ENCODE results near the gene CDHR2.

The CDHR2 gene

GRCh38 chr5:176560364-176560763, 11.2 kb downstream of the CDHR2 start:
- FAIRE-seq = no peak

GRCh38 chr5:176561259-176561658, 12.1 kb downstream of the CDHR2 start:
- no peak for TF ChIP-seq POLR2A (IDR thresholded peaks at IDR 0.05; ENCODE audit: low read depth, low read length)
- DNase-seq (ENCODE audit: insufficient read length, low spot score) = no peak
- no peak for FAIRE-seq

More at GRCh38 chr5:176560364-176560763, 11.2 kb downstream of the CDHR2 start:
- no peak for DNase-seq (ENCODE audit: insufficient read length, low spot score)
- no peak for TF ChIP-seq POLR2A (IDR thresholded peaks at IDR 0.05; ENCODE audit: low read depth, low read length)

GRCh38 chr5:176562189-176562588, 13.0 kb downstream of the CDHR2 start:
- no peak for TF ChIP-seq POLR2A (IDR thresholded peaks at IDR 0.05; ENCODE audit: low read depth, low read length)

GRCh38 chr5:176564002-176564401, 14.9 kb downstream of the CDHR2 start:
- FAIRE-seq (no peak), DNase-seq (ENCODE audit: insufficient read length, low spot score) (no peak)
- no peak for TF ChIP-seq POLR2A (IDR thresholded peaks at IDR 0.05; ENCODE audit: low read depth, low read length)

More at GRCh38 chr5:176562189-176562588, 13.0 kb downstream of the CDHR2 start:
- no peak for DNase-seq (ENCODE audit: insufficient read length, low spot score)
- FAIRE-seq = no peak

GRCh38 chr5:176565760-176566288, 16.7 kb downstream of the CDHR2 start:
- FAIRE-seq (no peak), DNase-seq (ENCODE audit: insufficient read length, low spot score) (no peak)
- TF ChIP-seq POLR2A (IDR thresholded peaks at IDR 0.05; ENCODE audit: low read depth, low read length) = no peak

- no peak for DNase-seq (ENCODE audit: insufficient read length, low spot score)
- no peak for TF ChIP-seq POLR2A (IDR thresholded peaks at IDR 0.05; ENCODE audit: low read depth, low read length)
- no peak for FAIRE-seq
These were observed 19.5 kb downstream of the CDHR2 start for GRCh38 chr5:176568657-176569056.

- no peak for FAIRE-seq
- TF ChIP-seq POLR2A (IDR thresholded peaks at IDR 0.05; ENCODE audit: low read depth, low read length) = no peak
- no peak for DNase-seq (ENCODE audit: insufficient read length, low spot score)
These were observed 20.9 kb downstream of the CDHR2 start for GRCh38 chr5:176570044-176570443.

- peak; percentile 70 for DNase-seq (ENCODE audit: insufficient read length, low spot score)
- no peak for TF ChIP-seq POLR2A (IDR thresholded peaks at IDR 0.05; ENCODE audit: low read depth, low read length)
- no peak for FAIRE-seq
These were observed 24.6 kb downstream of the CDHR2 start for GRCh38 chr5:176573564-176574296.

- FAIRE-seq (no peak), DNase-seq (ENCODE audit: insufficient read length, low spot score) (no peak)
- TF ChIP-seq POLR2A (IDR thresholded peaks at IDR 0.05; ENCODE audit: low read depth, low read length) = no peak
These were observed 25.1 kb downstream of the CDHR2 start for GRCh38 chr5:176574297-176574591.

- no peak for FAIRE-seq
- no peak for DNase-seq (ENCODE audit: insufficient read length, low spot score)
- TF ChIP-seq POLR2A (IDR thresholded peaks at IDR 0.05; ENCODE audit: low read depth, low read length) = no peak
These were observed 25.9 kb downstream of the CDHR2 start for GRCh38 chr5:176575066-176575465.

- TF ChIP-seq POLR2A (IDR thresholded peaks at IDR 0.05; ENCODE audit: low read depth, low read length) = no peak
- DNase-seq (ENCODE audit: insufficient read length, low spot score) = no peak
- no peak for FAIRE-seq
These were observed 26.6 kb downstream of the CDHR2 start for GRCh38 chr5:176575488-176576422.

GRCh38 chr5:176577312-176578176, 28.4 kb downstream of the CDHR2 start:
- no peak for TF ChIP-seq POLR2A (IDR thresholded peaks at IDR 0.05; ENCODE audit: low read depth, low read length)
- no peak for FAIRE-seq
- no peak for DNase-seq (ENCODE audit: insufficient read length, low spot score)

- FAIRE-seq (no peak), DNase-seq (ENCODE audit: insufficient read length, low spot score) (peak; percentile 53)
- TF ChIP-seq POLR2A (IDR thresholded peaks at IDR 0.05; ENCODE audit: low read depth, low read length) = 0 out of 2 replicates have a peak, but pooled peaks have one; percentile 5
These were observed 29.3 kb downstream of the CDHR2 start for GRCh38 chr5:176578391-176578808.
